Frontal cortex (tissue), 4 donors: Measurements from ENCODE around the gene SCGB1A1. TPM values are rescaled to one million over a fixed set of nuclear protein-coding genes. Genes with fewer than 3 reads are reported as not detected.
"Not testable (repeated sequence)": the region's sequence is repeated elsewhere in the genome, so short reads cannot be mapped to it uniquely, and the experiment has no call there.

Experiments used
- DNase-seq, 2 donors: peaks; one replicate each; pipeline ENCODE4 v3.0.0; 2012; ENCODE audit warnings: low spot score in 2 of 2
- FAIRE-seq: peaks from 2 replicates; lab custom pipeline; 2012; peaks lifted over from hg19 to GRCh38; lab: Jason Lieb, UNC
- total RNA-seq: library from RNA; depleted of rRNA; stranded (reverse); fragments of >200 nt; gene quantifications from one replicate; pipeline ENCODE4 v1.2.3, GENCODE V29; 2014
- donor health status: control.
- donor health status: control.
- donor health status: control.

Gene SCGB1A1
- total RNA-seq, 1 donor from 2014 or later: not detected

DNA sequence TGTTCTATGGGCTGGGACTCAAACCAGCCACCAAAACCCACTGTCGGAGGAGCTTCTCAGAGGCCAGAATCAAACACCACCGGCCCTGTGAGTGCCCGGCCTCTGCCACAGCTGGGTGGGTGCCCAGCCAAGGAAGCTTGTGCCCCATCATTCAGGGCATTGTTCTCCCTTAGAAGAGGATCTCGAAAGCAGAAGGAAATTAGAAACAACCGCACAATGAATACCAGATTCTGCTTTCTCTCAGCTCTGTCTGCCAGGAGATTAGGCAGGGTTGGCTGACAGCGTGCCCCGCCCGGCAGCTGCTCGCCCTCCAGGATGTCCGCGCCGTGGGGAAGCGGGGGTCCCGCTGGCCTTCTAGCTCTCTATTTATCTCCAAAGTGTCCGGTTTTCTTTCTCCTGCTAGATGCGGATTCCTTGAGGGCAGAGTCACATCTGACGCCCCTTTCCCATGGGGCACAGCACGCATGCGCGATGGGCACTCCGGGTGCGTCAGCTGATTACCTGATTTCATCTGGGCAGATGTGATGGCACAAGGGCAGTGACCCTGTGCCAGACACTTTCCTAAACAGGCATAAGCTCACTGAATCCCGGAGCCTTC is 25.5 kb downstream of the SCGB1A1 start:
- FAIRE-seq: no peak
- DNase-seq: peak; percentile 54 to 66

- DNase-seq: no peak
- FAIRE-seq: no peak
Observed at GRCh38 chr11:62444835-62445234, 26.0 kb downstream of the SCGB1A1 start.

DNA sequence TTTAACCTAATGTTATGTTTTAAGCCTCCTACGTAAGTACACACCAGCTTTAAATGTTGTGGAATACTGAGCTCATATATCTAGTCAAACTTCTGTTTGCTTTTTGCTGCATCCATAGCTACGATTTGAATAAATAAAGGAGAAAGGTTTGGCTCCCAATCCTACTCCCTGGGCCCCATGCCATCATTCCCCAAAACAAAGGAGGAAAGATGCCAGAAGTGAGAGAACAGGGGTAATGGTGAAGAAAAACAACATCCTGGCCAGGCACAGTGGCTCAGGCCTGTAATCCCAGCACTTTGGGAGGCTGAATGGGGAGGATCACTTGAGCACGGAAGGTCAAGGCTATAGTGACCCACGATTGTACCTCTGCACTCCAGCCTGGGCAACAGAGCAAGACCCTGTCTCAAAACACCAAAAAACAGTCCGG is 26.5 kb downstream of the SCGB1A1 start:
- DNase-seq (no peak), FAIRE-seq (no peak)

DNA sequence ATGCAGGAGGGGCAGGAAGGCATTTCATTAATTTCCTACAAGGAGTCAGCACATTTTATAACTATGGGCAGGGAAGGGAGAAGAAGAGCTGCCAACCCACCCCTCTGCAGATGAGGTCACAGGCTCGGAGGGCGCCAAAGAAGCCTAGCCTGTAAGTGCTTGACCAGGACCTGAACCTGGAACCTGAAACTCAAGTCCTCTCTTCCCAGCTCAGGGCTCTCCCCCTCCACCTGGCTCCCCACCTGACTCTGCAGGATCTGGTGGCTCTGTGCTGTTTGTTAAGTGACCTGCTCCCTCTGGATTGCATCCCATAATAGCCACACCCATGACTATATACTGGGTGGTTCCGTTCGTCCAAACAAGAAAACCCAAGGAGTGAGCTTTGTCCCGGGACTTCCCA is 27.3 kb downstream of the SCGB1A1 start:
- FAIRE-seq (no peak), DNase-seq (no peak)

DNA sequence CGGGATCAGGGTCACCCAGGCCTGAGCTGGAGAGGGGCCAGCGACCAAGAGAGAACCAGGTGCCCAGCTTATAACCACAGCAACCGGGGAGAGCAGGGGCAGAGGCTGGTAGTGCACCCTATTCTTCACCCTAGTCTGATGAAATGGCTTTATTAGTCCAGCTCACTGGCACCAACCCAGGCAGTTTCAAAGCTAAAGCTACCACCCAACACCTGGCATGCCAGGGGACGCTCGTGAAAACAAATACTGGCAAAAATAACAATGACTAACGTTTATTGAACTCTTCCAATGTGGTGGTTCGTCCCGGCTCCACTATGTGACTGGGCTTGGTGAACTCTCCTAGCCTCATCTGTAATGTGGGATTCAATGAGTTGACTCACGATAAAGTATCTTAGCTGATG is 30.6 kb downstream of the SCGB1A1 start:
- no peak for DNase-seq
- FAIRE-seq: no peak

DNA sequence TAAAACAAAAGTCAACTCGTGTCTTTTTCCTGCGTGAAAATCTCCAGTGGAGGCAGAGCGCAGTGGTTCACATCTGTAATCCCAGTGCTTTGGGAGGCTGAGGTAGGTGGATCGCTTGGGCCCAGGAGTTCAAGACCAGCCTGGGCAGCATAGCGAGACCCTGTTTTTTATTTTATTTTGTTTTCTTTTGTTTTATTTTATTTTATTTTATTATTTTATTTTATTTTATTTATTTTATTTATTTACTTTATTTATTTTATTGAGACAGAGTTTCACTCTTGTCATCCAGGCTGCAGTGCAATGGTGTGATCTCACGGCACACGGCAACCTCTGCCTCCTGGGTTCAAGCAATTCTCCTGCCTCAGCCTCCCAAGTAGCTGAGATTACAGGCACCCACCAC is 31.1 kb downstream of the SCGB1A1 start:
- FAIRE-seq, DNase-seq: not testable (repeated sequence)

GRCh38 chr11:62450543-62451240 is 31.9 kb downstream of the SCGB1A1 start:
- no peak for DNase-seq
- FAIRE-seq: no peak

DNA sequence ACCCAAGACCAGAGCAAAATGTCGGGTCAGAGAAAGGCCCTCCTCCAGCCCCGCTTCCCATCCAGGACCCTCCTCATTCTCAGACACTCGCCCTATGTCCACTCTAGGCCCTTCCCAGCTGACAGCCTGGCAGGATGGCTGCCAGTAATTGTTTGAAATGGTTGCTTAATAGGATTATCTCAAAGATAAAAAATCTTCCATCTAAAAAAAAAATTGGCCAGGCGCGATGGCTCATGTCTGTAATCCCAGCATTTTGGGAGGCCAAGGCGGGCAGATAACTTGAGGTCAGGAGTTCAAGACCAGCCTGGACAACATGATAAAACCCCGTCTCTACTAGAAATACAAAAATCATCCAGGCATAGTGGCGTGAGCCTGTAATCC is 32.4 kb downstream of the SCGB1A1 start:
- no peak for FAIRE-seq

DNA sequence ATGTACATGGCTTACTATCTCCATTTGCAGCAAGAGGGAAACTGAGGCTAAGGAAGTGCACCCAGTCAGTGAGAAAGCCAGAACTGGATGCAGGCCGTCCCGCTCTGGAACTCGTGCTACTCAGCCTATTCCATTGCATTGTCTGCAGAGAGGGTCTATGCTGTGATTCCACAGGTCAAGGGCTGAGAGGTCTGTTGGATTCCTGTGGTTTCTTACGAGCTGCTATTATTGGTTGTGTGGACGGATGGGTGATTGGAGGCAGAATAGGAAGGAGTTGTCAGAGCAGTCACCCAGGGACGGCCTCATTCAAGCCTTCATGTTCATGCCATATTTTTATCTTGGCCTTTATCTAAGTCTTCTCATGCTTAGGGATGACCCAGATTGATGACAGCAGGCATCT is 33.4 kb downstream of the SCGB1A1 start:
- no peak for FAIRE-seq
- DNase-seq: no peak

More for the DNA sequence above, 32.4 kb downstream of the SCGB1A1 start:
- no peak for DNase-seq

DNA sequence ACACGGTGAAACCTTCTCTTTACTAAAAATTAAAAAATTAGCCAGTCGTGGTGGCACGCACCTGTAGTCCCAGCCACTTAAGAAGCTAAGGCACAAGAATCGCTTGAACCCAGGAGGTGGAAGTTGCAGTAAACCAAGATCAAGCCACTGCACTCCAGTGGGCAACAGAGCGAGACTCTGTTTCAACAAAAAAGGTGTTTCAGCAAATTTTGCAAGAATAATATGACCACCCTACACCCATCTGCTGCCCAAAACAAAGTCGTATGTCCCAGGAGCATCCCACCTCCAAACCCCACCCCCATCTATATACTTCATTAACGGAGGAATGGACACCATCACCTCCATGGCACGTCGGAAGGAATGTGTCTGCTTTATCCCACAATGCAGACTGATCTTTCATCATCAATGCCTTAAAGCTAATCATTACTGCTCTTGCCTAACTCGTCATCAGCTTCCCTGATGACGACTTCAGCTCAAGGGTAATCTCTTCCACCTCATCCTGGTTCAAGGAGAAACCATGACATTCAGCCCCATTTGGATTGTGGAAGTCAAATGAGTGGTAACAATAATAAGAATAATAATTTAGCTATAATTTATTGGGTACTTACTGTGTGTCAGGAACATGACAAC is 34.1 kb downstream of the SCGB1A1 start:
- FAIRE-seq (no peak), DNase-seq (no peak)

DNA sequence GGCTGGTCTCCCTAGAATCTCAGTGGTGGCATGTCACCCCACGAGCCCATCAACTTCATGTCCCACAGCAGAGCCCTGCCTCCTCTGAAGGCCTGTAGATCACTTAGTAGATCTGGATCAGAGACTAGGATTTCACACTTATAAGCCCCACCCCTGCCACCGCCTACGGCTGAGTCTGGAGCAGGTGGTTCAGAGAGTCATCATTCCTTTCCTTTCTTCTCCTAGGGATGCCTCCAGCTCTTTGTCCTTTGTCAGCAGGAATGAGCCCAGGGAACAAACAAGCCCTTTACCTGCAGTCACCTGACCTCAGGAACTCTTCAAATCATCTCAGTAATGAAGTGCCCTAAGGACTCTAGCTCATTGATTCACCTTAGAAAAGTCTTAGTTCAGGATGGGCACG is 37.8 kb downstream of the SCGB1A1 start:
- no peak for FAIRE-seq

GRCh38 chr11:62457478-62457877 is 38.6 kb downstream of the SCGB1A1 start:
- no peak for DNase-seq
- FAIRE-seq: no peak

More for the DNA sequence above, 37.8 kb downstream of the SCGB1A1 start:
- DNase-seq: no peak

DNA sequence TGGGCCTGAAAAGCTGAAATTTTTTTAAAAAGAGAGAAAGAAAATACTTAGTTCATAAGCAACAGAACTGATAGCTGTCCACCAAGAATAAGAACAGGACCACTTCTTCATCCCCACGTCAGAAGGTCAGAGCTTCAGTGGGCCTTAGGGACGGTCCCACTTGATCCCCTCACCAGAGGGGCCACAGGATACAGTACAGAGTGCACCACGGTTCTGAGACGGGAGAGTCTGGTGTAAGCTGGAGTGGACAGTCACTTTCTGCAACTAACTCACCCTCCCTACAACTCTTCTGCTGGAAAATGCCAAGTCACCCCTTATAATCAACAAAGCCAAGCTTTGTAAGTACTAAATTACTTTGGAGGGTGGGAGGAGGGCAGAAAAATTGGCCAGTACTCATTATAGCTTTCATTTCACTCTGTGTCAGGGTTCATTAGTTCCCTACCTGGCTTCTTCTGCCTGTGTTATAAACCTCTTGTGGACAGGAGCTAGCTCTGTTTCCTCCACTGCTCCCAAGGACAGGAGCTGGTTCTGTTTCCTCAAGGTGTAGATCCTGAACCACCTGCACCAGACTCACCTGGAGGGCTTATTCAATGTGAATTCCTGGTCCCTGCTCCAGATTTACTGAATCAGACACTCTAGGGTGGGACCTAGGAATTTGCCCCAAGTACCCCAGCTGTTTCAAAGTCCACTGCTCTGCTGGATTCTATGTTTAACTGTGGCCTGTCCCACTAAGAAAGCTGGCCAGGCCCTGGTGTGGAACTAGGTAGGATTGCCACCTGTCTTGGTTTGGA is 39.6 kb downstream of the SCGB1A1 start:
- FAIRE-seq (no peak), DNase-seq (no peak)

GRCh38 chr11:62459080-62459479 is 40.2 kb downstream of the SCGB1A1 start:
- DNase-seq (no peak), FAIRE-seq (no peak)

DNA sequence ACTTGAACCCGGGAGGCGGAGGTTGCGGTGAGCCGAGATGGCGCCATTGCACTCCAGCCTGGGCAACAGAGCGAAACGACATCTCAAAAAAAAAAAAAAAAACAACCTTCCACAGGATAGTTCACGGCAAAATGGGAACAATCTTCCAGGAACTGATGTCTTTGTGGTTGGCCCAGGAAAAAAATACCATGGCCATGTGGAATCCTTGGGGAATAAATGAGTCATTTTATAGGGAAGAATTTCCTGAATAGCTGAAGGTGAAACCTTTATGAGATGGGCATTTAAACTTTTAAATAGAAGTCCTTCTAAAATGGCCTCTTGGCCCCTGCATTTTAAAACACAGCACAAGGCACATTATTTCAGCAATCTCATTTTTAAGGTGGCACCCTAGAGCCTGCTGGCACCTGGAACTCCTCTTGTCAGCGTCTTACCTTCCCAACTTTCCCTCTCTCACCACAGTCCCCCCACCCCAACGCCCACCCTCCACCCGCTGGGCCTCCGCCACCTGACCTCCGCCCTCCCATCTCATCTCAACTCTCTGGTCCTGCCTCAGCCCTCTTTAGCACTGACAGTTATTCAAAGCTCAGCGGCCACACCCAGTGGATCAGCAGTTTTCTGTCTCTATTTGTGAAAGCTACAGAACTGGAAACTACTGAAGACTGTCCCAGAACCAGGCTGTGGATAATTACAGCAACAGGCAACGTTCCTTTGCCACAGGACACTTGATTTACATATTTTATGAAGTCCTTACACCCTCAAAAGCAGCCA is 43.1 kb downstream of the SCGB1A1 start:
- DNase-seq: no peak
- no peak for FAIRE-seq

DNA sequence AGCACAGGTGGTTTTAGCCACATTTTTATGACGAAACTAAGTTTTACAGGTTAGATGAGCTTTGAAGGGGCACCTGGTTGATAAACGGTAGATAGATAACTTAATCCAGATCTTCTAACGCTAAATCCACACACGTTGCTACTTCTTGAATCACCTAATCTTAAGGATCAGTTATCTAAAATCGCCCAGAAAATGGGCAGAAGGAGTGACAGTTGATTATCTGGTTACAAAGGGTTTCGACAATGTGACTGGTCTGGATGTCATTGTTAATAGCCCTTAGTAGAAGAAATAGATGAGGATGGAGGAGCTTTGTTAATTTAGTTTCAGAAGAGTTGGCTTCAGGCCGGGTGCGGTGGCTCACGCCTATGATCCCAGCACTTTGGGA is 43.7 kb downstream of the SCGB1A1 start:
- FAIRE-seq (no peak), DNase-seq (no peak)

DNA sequence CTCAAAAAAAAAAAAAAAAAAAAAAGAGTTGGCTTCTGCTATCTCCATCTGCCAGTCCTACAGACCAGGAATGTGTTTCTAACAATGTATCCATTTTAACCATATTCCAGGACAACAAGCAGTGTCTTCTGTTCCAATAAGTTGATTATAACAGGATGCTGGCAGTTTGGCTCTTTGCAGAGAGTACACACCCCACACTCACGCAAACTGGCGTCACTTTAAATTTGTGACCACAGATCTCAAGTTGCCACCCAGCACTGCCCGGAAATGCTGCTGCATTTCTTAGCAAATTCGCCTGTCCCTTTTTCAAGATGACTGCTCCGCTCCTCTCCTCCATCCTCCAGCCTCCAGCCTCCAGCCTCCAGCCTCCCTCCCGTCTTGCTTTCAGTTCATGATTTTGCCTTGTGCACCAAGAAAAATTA is 44.3 kb downstream of the SCGB1A1 start:
- FAIRE-seq (no peak), DNase-seq (no peak)

GRCh38 chr11:62464655-62465054 is 45.8 kb downstream of the SCGB1A1 start:
- DNase-seq: no peak
- no peak for FAIRE-seq

DNA sequence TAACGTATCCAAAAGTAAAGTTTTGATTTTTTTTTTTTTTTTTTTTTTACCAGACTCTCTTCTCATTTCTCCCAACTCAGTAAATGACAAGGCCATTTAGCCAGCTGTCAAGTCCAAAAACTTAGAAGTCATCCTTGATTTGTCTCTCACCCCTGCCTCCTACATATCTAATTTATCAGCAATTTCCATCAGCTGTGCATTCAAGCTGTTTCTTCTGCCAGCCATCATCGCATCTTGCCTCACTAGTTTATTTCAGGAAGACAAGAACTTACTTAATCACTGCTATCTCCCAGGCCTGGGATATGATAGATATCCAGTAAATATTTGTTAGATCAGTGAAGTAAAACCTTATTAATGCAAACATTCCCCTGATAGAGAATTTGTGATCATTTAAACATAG is 47.6 kb downstream of the SCGB1A1 start:
- FAIRE-seq (no peak), DNase-seq (no peak)

GRCh38 chr11:62468577-62468976 is 49.7 kb downstream of the SCGB1A1 start:
- no peak for DNase-seq
- no peak for FAIRE-seq
